Subcutaneous adipose tissue (tissue), 4 donors: ENCODE results near the gene FBXW11. TPM values are rescaled to one million over a fixed set of nuclear protein-coding genes. Genes with fewer than 3 reads are reported as not detected.

ENCODE experiments used
- total RNA-seq, 4 donors: library from RNA; depleted of rRNA; stranded (reverse); fragments of >200 nt; gene quantifications; one replicate each; pipeline ENCODE4 v1.1.0, GENCODE V29; 2016
- TF ChIP-seq, protein P1 (sequence below): fragments of 450-650 bp; IDR thresholded peaks from one replicate; pipeline ENCODE4 v1.5.1; 2016; ENCODE audit warnings: low read depth, mild to moderate bottlenecking, control low read depth, antibody characterized with exemption, moderate library complexity

The FBXW11 gene
- total RNA-seq, 4 donors from 2014 or later: 51.8 to 66.1 (median 59.8) TPM

DNA sequence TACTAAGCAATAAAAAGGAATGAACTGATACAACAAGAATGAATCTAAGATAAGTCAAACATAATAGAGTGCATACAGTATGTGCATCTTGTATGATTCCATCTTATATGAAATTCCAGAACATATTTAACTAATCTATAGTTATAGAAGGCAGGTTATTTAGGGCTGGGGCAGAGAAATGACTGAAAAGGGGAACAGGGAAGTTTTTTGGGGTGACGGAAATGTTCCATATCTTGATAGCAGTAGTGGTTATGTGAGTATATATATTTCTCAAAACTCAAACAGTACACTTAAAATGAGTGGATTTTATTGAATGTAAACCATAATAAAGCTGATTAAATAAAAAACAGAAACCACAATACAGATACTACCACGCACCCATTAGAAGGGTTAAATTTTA lies 24.6 kb downstream of the FBXW11 start:
- TF ChIP-seq, protein P1, sequence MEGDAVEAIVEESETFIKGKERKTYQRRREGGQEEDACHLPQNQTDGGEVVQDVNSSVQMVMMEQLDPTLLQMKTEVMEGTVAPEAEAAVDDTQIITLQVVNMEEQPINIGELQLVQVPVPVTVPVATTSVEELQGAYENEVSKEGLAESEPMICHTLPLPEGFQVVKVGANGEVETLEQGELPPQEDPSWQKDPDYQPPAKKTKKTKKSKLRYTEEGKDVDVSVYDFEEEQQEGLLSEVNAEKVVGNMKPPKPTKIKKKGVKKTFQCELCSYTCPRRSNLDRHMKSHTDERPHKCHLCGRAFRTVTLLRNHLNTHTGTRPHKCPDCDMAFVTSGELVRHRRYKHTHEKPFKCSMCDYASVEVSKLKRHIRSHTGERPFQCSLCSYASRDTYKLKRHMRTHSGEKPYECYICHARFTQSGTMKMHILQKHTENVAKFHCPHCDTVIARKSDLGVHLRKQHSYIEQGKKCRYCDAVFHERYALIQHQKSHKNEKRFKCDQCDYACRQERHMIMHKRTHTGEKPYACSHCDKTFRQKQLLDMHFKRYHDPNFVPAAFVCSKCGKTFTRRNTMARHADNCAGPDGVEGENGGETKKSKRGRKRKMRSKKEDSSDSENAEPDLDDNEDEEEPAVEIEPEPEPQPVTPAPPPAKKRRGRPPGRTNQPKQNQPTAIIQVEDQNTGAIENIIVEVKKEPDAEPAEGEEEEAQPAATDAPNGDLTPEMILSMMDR: no peak

DNA sequence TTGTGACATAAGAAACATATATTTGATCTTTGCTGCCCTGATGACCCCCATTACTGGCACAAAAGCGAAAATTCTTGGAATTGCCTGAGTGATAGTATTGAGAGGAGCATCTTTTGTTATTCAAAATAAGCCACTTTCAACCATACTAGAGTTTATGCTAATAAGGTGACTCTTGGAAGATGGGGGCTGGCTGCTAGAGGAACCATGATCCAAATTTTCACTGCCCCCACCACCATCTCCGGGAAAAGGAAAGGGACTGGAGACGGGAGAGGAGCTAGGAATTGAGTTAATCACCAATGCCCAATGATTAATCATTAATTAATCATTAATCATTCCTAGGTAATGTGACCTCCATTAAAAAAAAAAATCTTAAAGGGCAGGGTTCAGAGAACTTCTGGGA lies 25.6 kb downstream of the FBXW11 start:
- TF ChIP-seq, protein P1: no peak

DNA sequence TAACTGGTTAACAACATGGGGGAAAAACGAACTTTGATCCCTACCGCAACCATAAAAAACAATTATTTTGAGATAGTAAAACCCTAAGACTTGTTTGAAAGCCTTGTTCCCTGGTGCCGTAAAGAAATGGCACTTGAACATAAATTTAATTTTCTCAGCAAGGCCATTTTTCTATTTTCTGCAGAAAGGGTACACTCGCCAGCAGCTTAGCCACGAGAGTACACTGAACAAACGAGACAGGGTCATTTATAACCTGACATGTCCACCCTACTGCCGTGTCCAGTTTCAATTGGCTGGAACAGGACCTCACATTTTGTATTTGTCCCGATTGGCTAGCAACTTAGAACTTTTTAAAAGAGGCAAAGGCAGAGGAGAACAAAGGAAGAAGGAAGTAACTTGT lies 26.8 kb downstream of the FBXW11 start:
- TF ChIP-seq, protein P1: no peak

DNA sequence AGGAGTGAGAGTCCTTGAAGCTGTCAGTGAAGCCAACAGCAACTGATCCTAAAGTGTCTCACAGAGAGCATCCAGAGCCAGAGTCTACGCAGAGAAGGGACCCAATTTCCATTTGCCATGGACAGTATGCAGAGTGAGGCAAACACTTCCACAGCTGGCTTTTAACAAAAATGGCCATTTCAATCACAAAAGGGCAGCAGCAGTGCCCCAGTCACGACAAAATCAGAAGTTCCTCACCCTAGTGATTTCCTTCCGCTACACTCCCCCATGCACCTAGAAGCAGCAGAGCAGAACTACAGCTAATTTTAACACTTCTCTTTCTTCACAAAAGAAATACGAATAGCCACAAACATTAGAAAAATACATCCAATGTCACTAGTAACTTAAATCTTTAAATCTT lies 27.9 kb downstream of the FBXW11 start:
- TF ChIP-seq, protein P1: no peak

DNA sequence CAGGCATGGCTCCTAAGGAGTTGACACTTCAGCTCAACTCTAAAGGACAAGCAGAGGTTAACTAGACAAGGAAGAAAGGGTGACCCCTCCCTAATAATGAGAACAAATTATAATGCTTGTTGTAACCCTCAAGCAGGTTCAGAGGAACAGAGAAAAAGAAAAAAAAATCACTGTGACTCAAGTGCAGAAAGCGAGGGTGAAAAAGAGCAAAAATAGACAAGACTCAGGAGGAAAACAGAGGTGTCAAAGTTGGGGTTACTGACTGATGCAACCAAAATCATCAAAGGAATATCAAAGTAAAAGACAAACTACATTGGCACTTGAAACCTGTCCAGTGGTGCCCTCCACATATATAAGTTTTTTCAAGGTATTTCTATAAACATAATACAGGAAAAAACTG lies 28.4 kb downstream of the FBXW11 start:
- TF ChIP-seq, protein P1: no peak

DNA sequence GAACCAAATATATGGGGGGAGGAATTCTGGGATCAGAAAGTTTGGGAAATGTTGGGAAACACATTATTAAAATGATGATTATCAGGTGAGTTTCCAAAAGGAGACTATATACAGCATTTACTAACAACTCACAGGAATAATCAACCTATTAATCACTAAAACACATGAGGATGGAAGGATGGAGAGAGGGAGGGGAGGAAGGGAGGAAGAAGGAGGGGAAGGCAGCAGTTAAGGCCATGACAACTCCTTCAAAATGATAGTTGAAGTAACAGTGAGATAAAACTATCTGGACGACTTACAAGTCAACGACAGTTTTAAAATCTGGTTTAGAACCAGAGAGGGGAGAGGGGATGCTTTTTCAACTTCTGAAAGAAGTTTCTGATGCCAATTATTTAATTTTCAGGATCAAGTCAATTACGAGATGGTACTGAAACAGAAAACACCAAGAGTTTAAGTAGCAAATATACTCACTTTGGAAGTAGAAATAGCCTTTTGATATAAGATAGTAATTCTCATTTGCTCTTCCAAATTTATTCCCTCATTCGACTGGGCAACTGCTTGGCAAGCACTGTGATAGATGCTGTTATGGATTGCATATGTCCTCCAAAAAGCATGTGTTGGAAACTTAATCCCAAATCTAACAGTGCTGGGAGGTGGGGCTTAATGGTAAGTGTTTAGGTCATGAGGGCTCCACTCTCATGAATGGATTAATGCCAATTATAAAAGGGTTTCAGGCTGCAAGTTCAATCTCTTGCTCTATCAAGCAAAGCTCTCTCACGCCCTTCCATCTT lies 30.4 kb downstream of the FBXW11 start:
- TF ChIP-seq, protein P1: no peak

DNA sequence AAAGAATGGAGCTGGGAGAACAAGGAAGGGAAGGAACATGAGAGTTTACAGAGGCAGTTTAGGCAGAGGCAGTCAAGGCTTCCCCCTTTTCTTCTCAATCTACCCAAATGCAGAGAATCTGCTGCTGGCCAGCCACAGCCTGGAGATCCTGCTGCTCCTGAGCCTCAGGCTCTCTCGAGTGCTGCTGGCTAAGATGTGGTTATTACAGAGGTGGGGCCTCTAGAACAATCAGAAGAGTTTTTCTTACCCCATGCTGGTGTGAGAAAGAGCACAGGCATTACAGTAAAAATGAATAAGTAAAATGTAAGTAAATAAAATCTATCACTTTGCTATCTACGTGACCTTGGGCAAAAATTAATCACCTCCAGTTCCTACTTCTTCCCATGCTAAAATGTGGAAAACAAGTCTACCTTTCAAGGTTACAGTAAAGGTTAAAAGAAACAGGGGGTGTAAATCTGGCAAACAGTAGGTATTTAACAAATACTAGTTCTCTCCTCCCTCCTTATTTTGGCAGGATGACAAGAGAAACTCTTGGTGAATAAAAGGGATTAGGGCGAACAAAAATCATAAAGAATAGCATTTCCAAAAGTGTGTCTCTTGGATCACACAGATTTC lies 31.1 kb downstream of the FBXW11 start:
- TF ChIP-seq, protein P1: no peak
